Activated naive CD8-positive, alpha-beta T cell treated with anti-CD3 and anti-CD28 coated beads, Interleukin-2, amount 10 ng/mL, durations not matched to agents 7 days and 5 days (primary cell): ENCODE measurements around the gene GAS7. TPM values are rescaled to one million over a fixed set of nuclear protein-coding genes. Genes with fewer than 3 reads are reported as not detected.

ENCODE experiments used
- ATAC-seq: fragments of 150-1000 bp; cut with Tn5 transposase; one replicate; pipeline ENCODE4 v1.10.0; 2021; ENCODE audit warnings: low read depth, moderate library complexity
- POLR2A ChIA-PET: fragments of 350-600 bp; sonication (Branson Sonifier 250); formaldehyde crosslinking; loops from one replicate; lab custom pipeline; 2021; ENCODE audit warnings: antibody characterized with exemption; lab: Charles Lee
- DNase-seq: peaks from one replicate; pipeline ENCODE4 v3.0.0; 2021
- H3K27ac Mint-ChIP-seq: one replicate; pipeline ENCODE4 v1.8.0; 2022; ENCODE audit warnings: mild to moderate bottlenecking, mixed read lengths
- H3K27me3 Mint-ChIP-seq: one replicate; pipeline ENCODE4 v1.8.0; 2022; ENCODE audit warnings: mild to moderate bottlenecking, moderate library complexity, mixed read lengths
- H3K36me3 Mint-ChIP-seq: one replicate; pipeline ENCODE4 v1.8.0; 2021; ENCODE audit warnings: mild to moderate bottlenecking, mixed read lengths
- H3K4me1 Mint-ChIP-seq: one replicate; pipeline ENCODE4 v1.8.0; 2021; ENCODE audit warnings: mixed read lengths
- H3K4me3 Mint-ChIP-seq: one replicate; pipeline ENCODE4 v1.8.0; 2022; ENCODE audit warnings: mild to moderate bottlenecking, moderate library complexity, mixed read lengths
- H3K9me3 Mint-ChIP-seq: one replicate; pipeline ENCODE4 v1.8.0; 2021; ENCODE audit warnings: mixed read lengths
- total RNA-seq, 2 experiments: library from RNA; stranded (reverse); gene quantifications; one replicate each; pipeline ENCODE4 v1.2.3, GENCODE V29; 2021

The GAS7 gene
- total RNA-seq, 2 experiments from 2014 or later = 2.7 to 2.8 TPM

GRCh38 chr17:10216213-10216938, 18.0 kb upstream of the GAS7 start:
- Mint-ChIP-seq H3K4me1 (no peaks in the 10 kb centered on the region), H3K27ac (no peak overlapping the region), H3K36me3 (no peaks in the 10 kb centered on the region), H3K9me3 (peaks cover 7% of the 10 kb centered on the region), H3K4me3 (no peak overlapping the region), H3K27me3 (no peaks in the 10 kb centered on the region)
- DNase-seq = no peak
- POLR2A ChIA-PET = no interaction called here
- ATAC-seq = no peak

GRCh38 chr17:10215286-10215685, 16.9 kb upstream of the GAS7 start:
- DNase-seq (no peak), ATAC-seq (no peak)
- Mint-ChIP-seq H3K4me3 (no peak overlapping the region), H3K4me1 (no peaks in the 10 kb centered on the region), H3K36me3 (no peaks in the 10 kb centered on the region), H3K27ac (no peak overlapping the region), H3K9me3 (peaks cover 7% of the 10 kb centered on the region), H3K27me3 (no peaks in the 10 kb centered on the region)
- POLR2A ChIA-PET = no interaction called here

- no peak for DNase-seq
- Mint-ChIP-seq H3K36me3 (no peaks in the 10 kb centered on the region), H3K9me3 (no peaks in the 10 kb centered on the region), H3K27ac (no peak overlapping the region), H3K4me3 (no peak overlapping the region), H3K27me3 (no peaks in the 10 kb centered on the region), H3K4me1 (no peaks in the 10 kb centered on the region)
- POLR2A ChIA-PET = no interaction called here
- ATAC-seq = no peak
Measured at GRCh38 chr17:10211666-10212065, 13.3 kb upstream of the GAS7 start.

GRCh38 chr17:10210151-10210574, 11.8 kb upstream of the GAS7 start:
- Mint-ChIP-seq H3K27ac (no peak overlapping the region), H3K4me3 (no peak overlapping the region), H3K4me1 (no peaks in the 10 kb centered on the region), H3K9me3 (peaks cover 4% of the 10 kb centered on the region), H3K27me3 (no peaks in the 10 kb centered on the region), H3K36me3 (no peaks in the 10 kb centered on the region)
- ATAC-seq (no peak), DNase-seq (no peak)
- POLR2A ChIA-PET = no interaction called here

GRCh38 chr17:10208604-10209193, 10.3 kb upstream of the GAS7 start:
- peaks cover 8% of the 10 kb centered on the region for H3K9me3 Mint-ChIP-seq
- H3K27me3 Mint-ChIP-seq = no peaks in the 10 kb centered on the region
- H3K4me3 Mint-ChIP-seq = no peak overlapping the region
- no peak for ATAC-seq
- H3K4me1 Mint-ChIP-seq = no peaks in the 10 kb centered on the region
- POLR2A ChIA-PET = no interaction called here
- no peak overlapping the region for H3K27ac Mint-ChIP-seq
- no peak for DNase-seq
- no peaks in the 10 kb centered on the region for H3K36me3 Mint-ChIP-seq

- H3K4me1 Mint-ChIP-seq = no peaks in the 10 kb centered on the region
- H3K9me3 Mint-ChIP-seq = peaks cover 12% of the 10 kb centered on the region
- no peak overlapping the region for H3K27ac Mint-ChIP-seq
- no peak overlapping the region for H3K4me3 Mint-ChIP-seq
- no peaks in the 10 kb centered on the region for H3K36me3 Mint-ChIP-seq
- POLR2A ChIA-PET = no interaction called here
- no peak for ATAC-seq
- no peak for DNase-seq
- peaks cover 2% of the 10 kb centered on the region for H3K27me3 Mint-ChIP-seq
Measured at GRCh38 chr17:10207153-10207552, 8.7 kb upstream of the GAS7 start.

- no peak for DNase-seq
- Mint-ChIP-seq H3K4me3 (no peak overlapping the region), H3K27me3 (peaks cover 14% of the 10 kb centered on the region), H3K36me3 (no peaks in the 10 kb centered on the region), H3K9me3 (peaks cover 12% of the 10 kb centered on the region), H3K4me1 (no peaks in the 10 kb centered on the region), H3K27ac (no peak overlapping the region)
- POLR2A ChIA-PET = no interaction called here
- ATAC-seq = no peak
Measured at GRCh38 chr17:10205549-10206185, 7.3 kb upstream of the GAS7 start.

GRCh38 chr17:10201680-10202079, 3.3 kb upstream of the GAS7 start:
- no peak for DNase-seq
- POLR2A ChIA-PET = no interaction called here
- ATAC-seq = no peak

DNA sequence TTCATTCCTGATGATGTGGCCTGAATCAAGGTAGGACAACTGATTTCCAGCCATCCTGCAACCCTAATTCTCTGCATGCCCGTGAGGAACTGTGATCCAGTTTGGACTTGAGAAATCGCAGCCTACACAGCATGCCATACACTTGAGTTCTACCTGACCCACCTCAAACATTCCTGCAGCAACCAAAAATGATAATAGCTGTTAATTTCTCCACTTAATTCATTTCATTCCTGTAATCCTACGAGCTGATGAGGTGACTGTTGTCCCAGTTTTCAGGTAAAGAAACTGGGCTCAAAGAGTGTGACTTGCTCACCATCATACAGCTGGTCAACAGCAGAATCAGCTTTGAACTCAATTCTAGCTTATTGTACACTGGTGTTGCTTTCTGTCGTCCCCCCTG, 2.2 kb upstream of the GAS7 start:
- Mint-ChIP-seq H3K4me3 (no peak overlapping the region), H3K4me1 (peaks cover 6% of the 10 kb centered on the region), H3K27me3 (peaks cover 37% of the 10 kb centered on the region), H3K9me3 (peaks cover 10% of the 10 kb centered on the region), H3K36me3 (no peaks in the 10 kb centered on the region), H3K27ac (no peak overlapping the region)
- ATAC-seq = no peak
- no peak for DNase-seq
- POLR2A ChIA-PET = no interaction called here

More at GRCh38 chr17:10201680-10202079, 3.3 kb upstream of the GAS7 start:
- H3K27ac Mint-ChIP-seq = no peak overlapping the region
- H3K36me3 Mint-ChIP-seq = no peaks in the 10 kb centered on the region
- H3K4me1 Mint-ChIP-seq = peaks cover 6% of the 10 kb centered on the region
- peaks cover 34% of the 10 kb centered on the region for H3K27me3 Mint-ChIP-seq
- peaks cover 12% of the 10 kb centered on the region for H3K9me3 Mint-ChIP-seq
- H3K4me3 Mint-ChIP-seq = no peak overlapping the region

GRCh38 chr17:10200016-10200415, 1.6 kb upstream of the GAS7 start:
- Mint-ChIP-seq H3K27me3 (peaks cover 37% of the 10 kb centered on the region), H3K27ac (no peak overlapping the region), H3K4me1 (peaks cover 6% of the 10 kb centered on the region), H3K4me3 (peak overlapping the region; percentile 33), H3K9me3 (peaks cover 8% of the 10 kb centered on the region), H3K36me3 (no peaks in the 10 kb centered on the region)
- DNase-seq (no peak), ATAC-seq (no peak)
- POLR2A ChIA-PET = no interaction called here

- ATAC-seq (peak; percentile 17), DNase-seq (no peak)
- Mint-ChIP-seq H3K4me3 (no peak overlapping the region), H3K27ac (no peak overlapping the region), H3K27me3 (peaks cover 37% of the 10 kb centered on the region), H3K4me1 (peaks cover 6% of the 10 kb centered on the region), H3K9me3 (peaks cover 18% of the 10 kb centered on the region), H3K36me3 (peaks cover 3% of the 10 kb centered on the region)
- POLR2A ChIA-PET = interaction anchor here (0.6 kb wide), 2 partner anchors 33 to 629 kb away, joined by 5 read pairs; no protein-coding TSS in a partner anchor
Measured at GRCh38 chr17:10197721-10198508, 491 bp downstream of the GAS7 start.

- peaks cover 6% of the 10 kb centered on the region for H3K4me1 Mint-ChIP-seq
- H3K36me3 Mint-ChIP-seq = peaks cover 3% of the 10 kb centered on the region
- H3K4me3 Mint-ChIP-seq = no peak overlapping the region
- DNase-seq (no peak), ATAC-seq (no peak)
- H3K9me3 Mint-ChIP-seq = peaks cover 18% of the 10 kb centered on the region
- POLR2A ChIA-PET = no interaction called here
- H3K27ac Mint-ChIP-seq = no peak overlapping the region
- H3K27me3 Mint-ChIP-seq = peaks cover 37% of the 10 kb centered on the region
Measured at GRCh38 chr17:10197362-10197720, 1.1 kb downstream of the GAS7 start.

- Mint-ChIP-seq H3K9me3 (peaks cover 18% of the 10 kb centered on the region), H3K4me3 (no peak overlapping the region), H3K27ac (no peak overlapping the region), H3K4me1 (peaks cover 6% of the 10 kb centered on the region), H3K36me3 (peaks cover 3% of the 10 kb centered on the region), H3K27me3 (peaks cover 34% of the 10 kb centered on the region)
- POLR2A ChIA-PET = no interaction called here
- DNase-seq (no peak), ATAC-seq (no peak)
Measured at GRCh38 chr17:10196941-10197340, 1.5 kb downstream of the GAS7 start.
